GM18909 (cell line): ENCODE results near the gene UBE2L5.
A peak's percentile ranks its signal among the peaks of the same experiment; 100 is the strongest.

ENCODE experiments used
- ATAC-seq: cut with Tn5 transposase; IDR thresholded peaks from one replicate; pipeline ENCODE4 v1.9.1; 2021; ENCODE audit warnings: mild to moderate bottlenecking; ENCODE audit not compliant: unreplicated experiment, poor library complexity

UBE2L5 gene

DNA sequence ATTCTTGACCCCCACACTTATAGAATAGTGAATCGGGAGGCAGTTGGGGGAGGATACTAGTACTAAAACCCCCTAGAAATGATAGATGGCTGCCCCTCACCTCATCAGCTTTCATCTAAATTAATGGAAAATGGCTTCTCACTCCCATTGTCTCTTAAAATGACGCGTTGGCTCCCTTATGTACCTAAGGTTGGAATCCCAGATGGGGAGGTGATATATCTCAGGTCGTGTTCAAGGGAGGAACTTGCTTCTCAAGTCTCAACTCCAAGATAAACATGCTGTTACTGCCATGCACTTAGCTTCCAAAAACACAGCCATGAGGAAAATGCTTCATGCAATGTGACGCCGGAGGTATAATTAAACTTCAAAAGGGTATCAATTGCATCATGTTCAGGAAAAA, 18.8 kb upstream of the UBE2L5 start:
- ATAC-seq = no peak

DNA sequence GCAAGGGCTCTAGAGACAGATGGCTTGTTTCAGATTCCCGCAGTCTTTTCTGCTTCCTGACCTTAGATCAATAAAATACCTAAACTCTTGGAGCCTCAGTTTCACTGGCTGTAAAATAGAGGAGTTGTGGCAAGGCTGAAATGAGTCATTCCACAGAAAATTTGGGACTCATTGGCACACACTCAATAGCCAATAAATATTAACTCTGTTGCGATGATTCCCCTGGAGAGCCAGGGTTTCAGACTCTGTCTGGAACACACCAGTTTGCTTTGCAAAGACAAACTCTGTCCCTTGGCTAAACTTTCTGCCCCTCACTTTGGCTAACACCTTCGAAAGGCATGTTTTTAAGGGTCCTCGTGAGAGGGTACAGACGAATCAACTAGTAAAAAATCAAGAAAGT, 18.1 kb upstream of the UBE2L5 start:
- no peak for ATAC-seq

- no peak for ATAC-seq
These were observed 15.4 kb upstream of the UBE2L5 start for GRCh38 chr13:30406779-30407416.

DNA sequence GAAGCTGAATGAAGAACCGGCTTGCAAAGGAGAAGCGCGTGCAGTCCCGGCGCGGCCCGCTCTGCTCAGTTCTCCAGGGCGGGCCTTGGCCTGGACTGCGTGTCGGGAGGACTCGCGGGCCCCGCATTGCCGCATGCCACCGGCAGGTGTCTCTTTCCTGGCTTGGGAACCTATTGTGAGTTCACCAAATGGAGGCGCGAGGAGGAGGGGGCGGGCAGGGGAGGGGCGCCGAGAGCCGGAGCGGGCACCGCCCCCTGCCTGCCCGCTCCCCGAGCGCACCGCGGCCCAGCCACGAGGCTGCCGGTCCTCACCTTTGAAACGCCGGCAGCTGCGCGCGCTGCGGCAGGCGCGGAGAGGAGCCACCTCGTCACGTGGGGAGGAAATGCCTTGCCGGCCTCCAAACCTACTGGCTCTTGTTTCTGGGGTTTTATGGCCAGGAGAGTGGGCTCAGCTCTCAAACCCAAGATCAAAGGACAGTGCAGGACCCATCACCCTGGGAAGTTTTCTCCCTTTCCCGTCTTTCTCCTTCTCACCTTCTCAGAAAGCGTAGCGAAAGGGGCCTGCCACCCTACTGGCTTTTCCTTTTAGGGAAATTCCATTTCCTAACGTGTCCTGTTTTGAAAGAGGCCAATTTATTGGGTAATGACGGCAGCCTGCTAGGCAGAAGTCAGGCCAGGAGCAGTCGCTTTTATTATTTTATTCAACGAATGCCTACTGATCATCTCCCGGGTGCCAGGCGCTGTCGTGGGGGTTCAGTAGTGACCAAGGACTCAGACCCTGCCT, 13.8 kb upstream of the UBE2L5 start:
- ATAC-seq = peak; percentile 89

DNA sequence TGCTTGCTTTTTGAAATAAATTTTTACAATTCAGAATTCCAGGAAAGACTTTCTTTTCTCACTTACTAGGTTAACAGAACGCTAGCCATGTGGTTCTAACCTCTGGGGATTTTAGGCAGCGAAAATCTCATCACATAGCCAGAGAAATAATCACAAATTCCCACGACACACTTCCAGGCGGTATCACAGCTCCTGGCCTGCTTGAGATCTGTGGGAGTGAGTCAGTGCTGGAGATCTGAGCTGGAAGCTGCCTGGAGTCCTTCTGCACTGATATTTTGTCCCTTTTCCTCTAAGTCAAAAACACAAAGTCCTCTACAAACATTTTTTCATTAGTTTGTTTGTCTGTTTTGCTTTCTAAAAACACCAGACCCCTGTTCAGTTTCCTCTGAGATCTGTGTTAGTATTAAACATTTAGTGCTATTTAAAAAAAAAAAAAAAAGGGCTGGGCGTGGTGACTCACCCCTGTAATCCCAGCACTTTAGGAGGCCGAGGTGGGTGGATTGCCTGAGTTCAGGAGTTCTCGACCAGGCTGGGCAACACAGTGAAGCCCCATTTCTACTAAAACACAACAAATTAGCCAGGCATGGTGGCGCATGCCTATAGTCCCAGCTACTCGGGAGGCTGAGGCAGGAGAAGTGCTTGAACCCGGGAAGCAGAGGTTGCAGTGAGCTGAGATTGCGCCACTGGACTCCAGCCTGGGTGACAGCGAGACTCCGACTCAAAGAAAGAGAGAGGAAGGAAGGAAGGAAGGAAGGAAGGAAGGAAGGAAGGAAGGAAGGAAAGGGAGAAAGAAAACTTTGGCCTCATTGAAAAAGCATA, 12.2 kb upstream of the UBE2L5 start:
- ATAC-seq = no peak

- no peak for ATAC-seq
These were observed 11.6 kb upstream of the UBE2L5 start for GRCh38 chr13:30410705-30411125.

- no peak for ATAC-seq
These were observed 9.9 kb upstream of the UBE2L5 start for GRCh38 chr13:30412346-30412745.

DNA sequence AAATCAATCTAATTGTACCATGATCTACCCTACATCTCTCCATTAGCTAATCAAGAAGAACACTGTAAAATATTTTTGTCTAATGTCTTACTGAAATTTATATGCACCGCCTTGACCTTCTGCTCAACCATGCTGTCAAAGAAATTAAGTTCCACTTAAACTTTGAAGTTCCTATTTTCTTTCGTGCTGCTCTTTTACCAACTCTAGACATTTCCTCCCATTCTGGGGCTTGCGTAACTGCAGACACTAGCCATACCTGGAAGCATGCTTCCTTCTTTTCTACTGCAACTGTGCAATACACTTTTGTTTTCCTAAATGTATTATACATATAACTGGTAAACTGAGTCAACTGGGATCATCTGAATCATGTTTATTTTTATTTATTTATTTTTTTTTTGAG, 8.5 kb upstream of the UBE2L5 start:
- no peak for ATAC-seq

DNA sequence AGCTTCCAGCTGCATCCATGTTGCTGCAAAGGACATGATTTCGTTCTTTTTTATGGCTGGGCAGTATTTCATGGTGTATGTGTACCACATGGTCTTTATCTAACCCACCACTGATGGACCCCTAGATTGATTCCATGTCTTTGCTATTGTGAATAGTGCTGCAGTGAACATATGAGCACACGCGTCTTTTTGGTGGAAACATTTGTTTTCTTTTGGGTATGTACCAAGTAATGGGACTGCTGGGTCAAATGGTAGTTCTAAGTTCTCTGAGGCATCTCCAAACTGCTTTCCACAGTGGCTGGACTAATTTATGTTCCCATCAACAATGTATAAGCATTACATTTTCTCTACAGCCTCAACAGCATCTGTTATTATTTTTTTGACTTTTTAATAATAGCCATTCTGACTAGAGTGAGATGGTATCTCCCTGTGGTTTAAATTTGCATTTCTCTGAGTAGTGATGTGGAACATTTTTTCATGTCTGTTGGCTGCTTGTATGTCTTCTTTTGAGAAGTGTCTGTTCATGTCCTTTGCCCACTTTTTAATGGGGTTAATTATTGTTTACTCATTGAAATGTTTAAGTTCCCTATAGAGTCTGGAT, 6.8 kb upstream of the UBE2L5 start:
- ATAC-seq = peak; percentile 88

DNA sequence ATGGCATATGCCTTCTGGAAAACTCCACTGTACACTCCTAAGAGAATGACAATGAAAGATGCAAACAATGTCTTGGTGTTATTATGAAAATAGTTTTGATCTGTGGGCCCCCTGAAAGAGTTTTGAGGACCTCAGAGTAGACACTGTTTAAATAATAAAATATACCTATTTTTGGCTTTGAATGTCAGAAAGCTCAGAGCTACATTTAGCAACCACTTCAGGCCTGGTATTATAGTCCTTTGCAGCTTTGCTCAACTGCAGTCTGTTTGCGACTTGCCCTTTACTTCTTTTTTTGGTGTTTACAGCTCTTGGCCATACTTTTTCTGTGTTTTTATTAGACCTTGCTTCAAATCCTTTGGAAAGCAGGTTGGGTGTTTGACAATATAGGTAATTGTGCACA, 5.8 kb upstream of the UBE2L5 start:
- ATAC-seq = no peak

GRCh38 chr13:30418075-30418716, 4.1 kb upstream of the UBE2L5 start:
- no peak for ATAC-seq

- no peak for ATAC-seq
These were observed 3.4 kb upstream of the UBE2L5 start for GRCh38 chr13:30418717-30419459.

- peak; percentile 49 for ATAC-seq
These were observed 920 bp upstream of the UBE2L5 start for GRCh38 chr13:30421093-30422053.

DNA sequence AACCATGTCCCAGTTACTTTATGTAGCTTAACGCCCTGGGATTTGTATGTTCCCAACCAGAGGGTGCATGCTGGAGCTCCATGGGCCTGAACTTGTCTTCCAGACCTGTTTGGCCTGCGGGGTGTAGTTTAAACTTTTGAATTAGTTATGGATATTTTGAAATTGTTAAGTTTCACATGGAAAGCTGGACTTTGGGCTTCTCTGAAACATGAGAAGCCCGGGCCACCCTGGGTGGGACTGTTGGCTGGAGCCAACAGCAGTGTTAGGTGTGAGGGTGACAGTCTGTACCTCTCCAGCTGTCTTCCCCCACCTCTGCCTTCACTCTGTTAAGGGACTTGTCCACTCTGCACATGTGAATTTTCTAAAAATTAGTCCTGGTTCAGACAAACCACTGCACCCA, 1.6 kb downstream of the UBE2L5 start:
- ATAC-seq = no peak

GRCh38 chr13:30429235-30429634, 6.9 kb downstream of the UBE2L5 start:
- ATAC-seq = no peak

DNA sequence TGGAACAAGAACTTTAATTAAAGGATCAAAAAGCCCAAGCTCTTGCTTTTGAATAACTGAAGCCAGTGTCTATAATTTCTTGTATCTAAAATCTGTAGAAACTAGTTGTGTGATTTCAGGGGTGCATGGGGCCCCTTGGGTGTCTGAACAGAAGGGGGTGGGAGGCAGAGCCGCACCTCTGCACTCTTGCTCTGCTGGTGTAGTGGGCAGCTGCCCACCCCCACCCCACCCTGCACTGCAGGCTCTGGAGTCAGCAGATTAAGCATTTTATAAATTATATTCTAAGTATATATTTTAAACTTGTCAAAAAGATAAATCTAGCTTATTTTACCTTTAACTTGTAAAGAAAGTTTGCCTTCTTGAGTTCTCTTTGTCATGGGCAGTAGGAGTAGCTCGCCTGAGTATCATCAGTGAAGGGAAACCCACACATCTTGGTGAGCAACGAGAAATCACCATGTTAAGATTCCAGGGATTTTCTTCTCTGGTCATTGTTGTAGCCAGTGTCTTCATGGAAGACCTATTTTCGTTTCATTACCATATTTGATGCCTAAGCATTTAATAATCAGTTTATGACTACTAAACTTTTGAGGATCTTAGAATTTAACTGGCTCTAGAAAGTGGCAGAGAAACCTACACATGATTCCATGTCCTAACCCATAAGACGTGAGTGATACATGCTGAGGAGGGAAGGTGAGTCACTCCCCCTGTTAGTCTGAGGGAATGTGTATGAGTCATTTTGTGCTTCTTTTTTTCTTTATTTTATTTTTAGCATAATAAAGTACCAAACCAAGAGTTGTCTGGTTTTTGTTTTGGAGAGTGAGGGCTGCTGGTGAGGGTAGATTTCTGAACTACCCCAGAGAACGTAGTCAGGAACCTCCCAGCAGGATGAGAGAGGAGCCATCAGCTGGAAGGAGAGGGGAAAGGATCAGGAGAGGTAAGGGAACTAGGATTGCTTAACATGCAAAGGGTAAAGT, 7.7 kb downstream of the UBE2L5 start:
- ATAC-seq = peak; percentile 62

DNA sequence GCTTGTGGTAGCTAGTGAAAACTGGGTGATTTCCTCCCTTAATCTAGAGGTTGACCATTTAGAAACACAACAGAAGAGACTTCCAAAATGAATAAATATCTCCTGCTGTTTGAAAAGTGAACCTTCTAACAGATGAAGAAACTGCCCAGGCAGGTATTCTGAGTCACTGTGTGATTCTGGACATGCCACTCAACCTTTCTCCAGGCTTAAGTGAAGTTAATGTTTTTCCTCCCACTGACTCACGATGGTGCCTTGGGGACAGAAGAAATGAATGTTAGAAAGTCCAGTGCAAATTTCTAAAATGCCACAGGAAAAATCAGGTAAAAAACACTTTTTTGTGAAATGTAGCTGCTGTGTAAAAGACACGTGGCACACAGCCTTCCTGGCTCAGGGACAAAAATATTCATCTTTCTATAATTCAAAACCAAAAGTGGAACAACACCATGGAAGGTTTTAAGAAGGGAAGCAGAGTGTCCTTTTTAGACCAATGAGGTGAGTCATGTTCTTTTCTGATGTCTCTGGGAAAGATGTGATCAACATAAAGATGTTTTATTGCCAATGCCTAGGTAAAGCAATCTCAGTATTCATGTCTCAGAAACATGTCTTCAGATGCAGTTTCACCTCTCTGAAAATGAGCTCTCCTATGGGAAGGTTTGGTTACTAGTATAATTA, 9.1 kb downstream of the UBE2L5 start:
- ATAC-seq = no peak
